ENCODE measurements around the gene NRP2. TPM values are rescaled to one million over a fixed set of nuclear protein-coding genes. Genes with fewer than 3 reads are reported as not detected.

The NRP2 gene
- total RNA-seq, 2 experiments from 2014 or later = 0.19 TPM; not detected in 1

DNA sequence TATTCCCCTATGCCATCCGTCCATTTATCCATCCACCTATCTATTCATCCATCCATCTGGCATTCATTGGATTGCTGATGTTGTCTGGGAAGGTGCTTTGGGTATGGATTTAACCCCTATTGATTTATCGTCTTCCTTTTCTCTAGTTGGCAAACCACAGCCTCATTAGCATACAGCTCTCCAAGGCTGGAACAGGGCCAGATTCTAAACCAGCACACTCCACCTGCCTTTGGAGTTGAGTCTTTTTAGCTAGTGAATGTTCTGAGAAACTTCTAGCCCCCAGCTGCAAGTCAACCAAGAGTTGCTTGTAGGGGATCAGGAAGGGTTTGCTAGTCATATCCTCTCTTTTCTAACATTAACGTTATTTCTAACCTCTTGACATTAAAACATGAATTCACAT is 90.7 kb downstream of the NRP2 start:
- peaks cover 6 to 7% of the 10 kb centered on the region in 2 experiments for H3K27me3 ChIP-seq (ENCODE audit: control insufficient read depth in 1 of 2, insufficient read depth in 2 of 2, low read length in 2 of 2)
- no peak overlapping the region for H3K4me3 ChIP-seq (ENCODE audit: low read length)
- no peak overlapping the region for H3K4me3 Mint-ChIP-seq
- intact Hi-C loops (cut with DNase I, micrococcal nuclease) = no loop called here
- H3K4me1 ChIP-seq (ENCODE audit: insufficient read depth, low read length) = no peaks in the 10 kb centered on the region
- no peak for DNase-seq
- H3K27me3 Mint-ChIP-seq = peaks cover 37% of the 10 kb centered on the region
- H3K27ac Mint-ChIP-seq = no peak overlapping the region
- POLR2A ChIA-PET = no interaction called here
- no peaks in the 10 kb centered on the region for H3K9me3 Mint-ChIP-seq
- no peaks in the 10 kb centered on the region for H3K36me3 ChIP-seq (ENCODE audit: insufficient read depth, low read length)
- CTCF ChIA-PET = no interaction called here
- no peak for ATAC-seq (ENCODE audit: poor library complexity)
- TF ChIP-seq, protein P1, sequence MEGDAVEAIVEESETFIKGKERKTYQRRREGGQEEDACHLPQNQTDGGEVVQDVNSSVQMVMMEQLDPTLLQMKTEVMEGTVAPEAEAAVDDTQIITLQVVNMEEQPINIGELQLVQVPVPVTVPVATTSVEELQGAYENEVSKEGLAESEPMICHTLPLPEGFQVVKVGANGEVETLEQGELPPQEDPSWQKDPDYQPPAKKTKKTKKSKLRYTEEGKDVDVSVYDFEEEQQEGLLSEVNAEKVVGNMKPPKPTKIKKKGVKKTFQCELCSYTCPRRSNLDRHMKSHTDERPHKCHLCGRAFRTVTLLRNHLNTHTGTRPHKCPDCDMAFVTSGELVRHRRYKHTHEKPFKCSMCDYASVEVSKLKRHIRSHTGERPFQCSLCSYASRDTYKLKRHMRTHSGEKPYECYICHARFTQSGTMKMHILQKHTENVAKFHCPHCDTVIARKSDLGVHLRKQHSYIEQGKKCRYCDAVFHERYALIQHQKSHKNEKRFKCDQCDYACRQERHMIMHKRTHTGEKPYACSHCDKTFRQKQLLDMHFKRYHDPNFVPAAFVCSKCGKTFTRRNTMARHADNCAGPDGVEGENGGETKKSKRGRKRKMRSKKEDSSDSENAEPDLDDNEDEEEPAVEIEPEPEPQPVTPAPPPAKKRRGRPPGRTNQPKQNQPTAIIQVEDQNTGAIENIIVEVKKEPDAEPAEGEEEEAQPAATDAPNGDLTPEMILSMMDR (IDR thresholded peaks at IDR 0.05) = no peak
- no peaks in the 10 kb centered on the region for H3K36me3 Mint-ChIP-seq (ENCODE audit: low read depth)
- no peaks in the 10 kb centered on the region for H3K4me1 Mint-ChIP-seq (ENCODE audit: low read depth)
- H3K27ac ChIP-seq (ENCODE audit: low read depth in 1 of 2, low read length in 2 of 2) = no peak overlapping the region
- H3K9me3 ChIP-seq (ENCODE audit: control insufficient read depth in 1 of 2, insufficient read depth in 1 of 2, low read length in 2 of 2) = peaks cover 0 to 5% of the 10 kb centered on the region in 2 experiments

DNA sequence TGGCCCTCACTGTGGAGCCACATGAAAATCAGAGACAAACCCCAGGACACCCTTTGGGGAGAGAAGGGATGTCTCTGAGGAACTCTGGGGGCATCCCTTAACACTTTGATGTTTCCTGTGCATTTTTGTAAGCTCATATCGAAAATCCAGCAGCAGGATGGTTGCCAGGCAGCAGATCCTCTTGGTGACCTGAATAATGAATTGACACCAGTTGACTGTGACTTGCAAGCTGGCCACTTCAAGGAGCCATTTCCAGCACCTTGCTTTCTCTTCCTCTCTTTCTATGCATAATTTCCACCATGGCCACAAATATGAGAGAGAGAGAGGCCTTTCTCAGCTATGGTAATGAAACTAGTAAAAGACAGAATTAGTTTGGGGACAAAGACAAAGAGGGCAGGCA is 91.7 kb downstream of the NRP2 start:
- CTCF ChIA-PET = no interaction called here
- no peak overlapping the region for H3K4me3 ChIP-seq (ENCODE audit: low read length)
- H3K9me3 ChIP-seq (ENCODE audit: control insufficient read depth in 1 of 2, insufficient read depth in 1 of 2, low read length in 2 of 2) = peaks cover 0 to 5% of the 10 kb centered on the region in 2 experiments

DNA sequence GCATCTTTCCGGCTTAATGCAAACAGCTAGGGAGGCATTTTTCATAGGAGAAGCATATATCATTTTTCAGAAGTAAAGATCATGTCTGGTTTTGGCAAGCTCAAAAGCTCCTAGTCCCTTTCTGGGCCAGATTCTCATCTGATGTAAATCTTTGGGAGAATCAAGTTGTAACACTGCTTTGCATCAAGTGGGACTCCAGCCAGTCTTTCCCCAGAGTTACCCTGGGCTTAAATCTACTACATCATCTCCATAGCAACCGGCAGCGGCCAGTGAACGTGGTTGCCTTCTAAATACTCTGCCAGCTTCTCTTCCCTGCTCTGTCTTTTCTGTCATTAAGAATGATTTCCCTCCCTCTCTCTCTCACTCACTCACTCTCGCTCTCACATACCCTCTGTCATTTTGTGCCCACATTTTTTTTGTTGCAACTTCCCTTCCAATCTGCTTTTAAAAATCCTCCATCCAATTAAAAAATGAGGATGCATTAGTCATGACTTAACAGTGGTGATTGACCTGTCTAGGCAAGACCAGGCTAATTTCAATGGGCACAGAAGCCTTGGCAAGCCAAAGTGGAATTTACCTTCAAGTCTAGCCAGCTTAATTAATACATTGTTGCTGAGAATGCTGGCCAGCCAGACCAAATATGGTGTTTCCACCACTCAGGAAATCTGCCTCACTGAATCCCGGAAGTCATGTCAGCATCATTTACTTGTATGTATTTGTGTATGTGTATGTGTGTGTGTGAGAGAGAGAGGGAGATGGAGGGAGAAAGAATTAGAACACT is 93.0 kb downstream of the NRP2 start:
- H3K36me3 ChIP-seq (ENCODE audit: insufficient read depth, low read length) = no peaks in the 10 kb centered on the region
- Mint-ChIP-seq H3K4me3 (no peak overlapping the region), H3K36me3 (ENCODE audit: low read depth) (no peaks in the 10 kb centered on the region), H3K27ac (no peak overlapping the region), H3K4me1 (ENCODE audit: low read depth) (peaks cover 5% of the 10 kb centered on the region), H3K9me3 (no peaks in the 10 kb centered on the region), H3K27me3 (peaks cover 41% of the 10 kb centered on the region)
- no peak overlapping the region for H3K4me3 ChIP-seq (ENCODE audit: low read length)
- intact Hi-C loops (cut with DNase I, micrococcal nuclease) = no loop called here
- peaks cover 6% of the 10 kb centered on the region in 2 experiments for H3K27me3 ChIP-seq (ENCODE audit: control insufficient read depth in 1 of 2, insufficient read depth in 2 of 2, low read length in 2 of 2)
- H3K27ac ChIP-seq (ENCODE audit: low read depth in 1 of 2, low read length in 2 of 2) = no peak overlapping the region
- CTCF ChIA-PET = no interaction called here
- no peaks in the 10 kb centered on the region for H3K4me1 ChIP-seq (ENCODE audit: insufficient read depth, low read length)
- H3K9me3 ChIP-seq (ENCODE audit: control insufficient read depth in 1 of 2, insufficient read depth in 1 of 2, low read length in 2 of 2) = peaks cover 0 to 5% of the 10 kb centered on the region in 2 experiments
- ATAC-seq (ENCODE audit: poor library complexity) = no peak
- TF ChIP-seq, protein P1 (IDR thresholded peaks at IDR 0.05) = no peak
- no peak for DNase-seq
- POLR2A ChIA-PET = no interaction called here

More for the DNA sequence above, 91.7 kb downstream of the NRP2 start:
- Histone ChIP-seq H3K27me3 (ENCODE audit: control insufficient read depth in 1 of 2, insufficient read depth in 2 of 2, low read length in 2 of 2) (peaks cover 6 to 7% of the 10 kb centered on the region in 2 experiments), H3K4me1 (ENCODE audit: insufficient read depth, low read length) (no peaks in the 10 kb centered on the region), H3K27ac (ENCODE audit: low read depth in 1 of 2, low read length in 2 of 2) (no peak overlapping the region), H3K36me3 (ENCODE audit: insufficient read depth, low read length) (no peaks in the 10 kb centered on the region)
- POLR2A ChIA-PET = no interaction called here
- H3K27ac Mint-ChIP-seq = no peak overlapping the region
- peaks cover 5% of the 10 kb centered on the region for H3K4me1 Mint-ChIP-seq (ENCODE audit: low read depth)
- H3K9me3 Mint-ChIP-seq = no peaks in the 10 kb centered on the region
- intact Hi-C loops (cut with DNase I, micrococcal nuclease) = no loop called here
- no peak for ATAC-seq (ENCODE audit: poor library complexity)
- H3K4me3 Mint-ChIP-seq = no peak overlapping the region
- TF ChIP-seq, protein P1 (IDR thresholded peaks at IDR 0.05) = no peak
- H3K27me3 Mint-ChIP-seq = peaks cover 41% of the 10 kb centered on the region
- H3K36me3 Mint-ChIP-seq (ENCODE audit: low read depth) = no peaks in the 10 kb centered on the region
- no peak for DNase-seq
